ENCODE data around the gene CC2D2B. TPM values are rescaled to one million over a fixed set of nuclear protein-coding genes. Genes with fewer than 3 reads are reported as not detected.
"Not testable (repeated sequence)": the region's sequence is repeated elsewhere in the genome, so short reads cannot be mapped to it uniquely, and the experiment has no call there.

Gene CC2D2B
- total RNA-seq, 1 experiment from 2014 or later: 0.30 TPM

- Histone ChIP-seq H2AFZ (ENCODE audit: low read length) (no peak overlapping the region), H3K9me2 (replicated peaks; ENCODE audit: insufficient read depth, low read length) (no peaks in the 10 kb centered on the region), H3K9ac (ENCODE audit: low read length) (no peak overlapping the region), H3K79me2 (ENCODE audit: low read length) (no peaks in the 10 kb centered on the region), H4K20me1 (ENCODE audit: insufficient read depth, low read depth, low read length) (no peaks in the 10 kb centered on the region), H3K27ac (ENCODE audit: low read length) (no peak overlapping the region), H3K4me3 (ENCODE audit: low read length) (no peak overlapping the region), H3K27me3 (ENCODE audit: low read length) (no peaks in the 10 kb centered on the region), H3K36me3 (ENCODE audit: insufficient read depth, low read length) (no peaks in the 10 kb centered on the region), H3K9me3 (ENCODE audit: low read length) (no peaks in the 10 kb centered on the region), H3K4me2 (ENCODE audit: low read depth, low read length, poor library complexity, severe bottlenecking) (no peak overlapping the region), H3K4me1 (ENCODE audit: low read length) (no peaks in the 10 kb centered on the region)
- no peak for DNase-seq
These were observed 17.9 kb upstream of the CC2D2B start for GRCh38 chr10:95889830-95890229.

- H3K27me3 ChIP-seq (ENCODE audit: low read length): no peaks in the 10 kb centered on the region
- H3K9me3 ChIP-seq (ENCODE audit: low read length): no peaks in the 10 kb centered on the region
- H3K36me3 ChIP-seq (ENCODE audit: insufficient read depth, low read length): 0 out of 2 replicates have a peak, but pooled peaks cover 2% of the 10 kb centered on the region
- no peak overlapping the region for H2AFZ ChIP-seq (ENCODE audit: low read length)
- H3K4me2 ChIP-seq (ENCODE audit: low read depth, low read length, poor library complexity, severe bottlenecking): no peak overlapping the region
- H3K27ac ChIP-seq (ENCODE audit: low read length): no peak overlapping the region
- H3K9ac ChIP-seq (ENCODE audit: low read length): no peak overlapping the region
- no peak overlapping the region for H3K4me3 ChIP-seq (ENCODE audit: low read length)
- H4K20me1 ChIP-seq (ENCODE audit: insufficient read depth, low read depth, low read length): no peaks in the 10 kb centered on the region
- DNase-seq: no peak
- H3K79me2 ChIP-seq (ENCODE audit: low read length): no peaks in the 10 kb centered on the region
- no peaks in the 10 kb centered on the region for H3K9me2 ChIP-seq (replicated peaks; ENCODE audit: insufficient read depth, low read length)
- peaks cover 8% of the 10 kb centered on the region for H3K4me1 ChIP-seq (ENCODE audit: low read length)
These were observed 11.5 kb upstream of the CC2D2B start for GRCh38 chr10:95896071-95896850.

- H3K9me2 ChIP-seq (replicated peaks; ENCODE audit: insufficient read depth, low read length); H3K36me3 ChIP-seq (ENCODE audit: insufficient read depth, low read length); H3K9ac ChIP-seq (ENCODE audit: low read length); H4K20me1 ChIP-seq (ENCODE audit: insufficient read depth, low read depth, low read length); H3K27me3 ChIP-seq (ENCODE audit: low read length); H3K4me2 ChIP-seq (ENCODE audit: low read depth, low read length, poor library complexity, severe bottlenecking); H2AFZ ChIP-seq (ENCODE audit: low read length); H3K4me3 ChIP-seq (ENCODE audit: low read length); H3K9me3 ChIP-seq (ENCODE audit: low read length); H3K27ac ChIP-seq (ENCODE audit: low read length); DNase-seq: not testable (repeated sequence)
- Histone ChIP-seq H3K4me1 (ENCODE audit: low read length) (peaks cover 19% of the 10 kb centered on the region), H3K79me2 (ENCODE audit: low read length) (peaks cover 11% of the 10 kb centered on the region)
These were observed 1.7 kb upstream of the CC2D2B start for GRCh38 chr10:95905897-95906580.

GRCh38 chr10:95906677-95907455 is 909 bp upstream of the CC2D2B start:
- Histone ChIP-seq H3K4me1 (ENCODE audit: low read length) (peaks cover 19% of the 10 kb centered on the region), H3K36me3 (ENCODE audit: insufficient read depth, low read length) (no peaks in the 10 kb centered on the region), H3K9me2 (replicated peaks; ENCODE audit: insufficient read depth, low read length) (no peaks in the 10 kb centered on the region), H3K9me3 (ENCODE audit: low read length) (no peaks in the 10 kb centered on the region), H4K20me1 (ENCODE audit: insufficient read depth, low read depth, low read length) (no peaks in the 10 kb centered on the region), H3K79me2 (ENCODE audit: low read length) (peaks cover 11% of the 10 kb centered on the region), H2AFZ (ENCODE audit: low read length) (peak overlapping the region; percentile 74; the same call in 1 of the 2 replicates), H3K27ac (ENCODE audit: low read length) (no peak overlapping the region), H3K27me3 (ENCODE audit: low read length) (no peaks in the 10 kb centered on the region), H3K9ac (ENCODE audit: low read length) (peak overlapping the region; percentile 81), H3K4me2 (ENCODE audit: low read depth, low read length, poor library complexity, severe bottlenecking) (peak overlapping the region; percentile 89), H3K4me3 (ENCODE audit: low read length) (peak overlapping the region; percentile 75)
- DNase-seq: peak; percentile 60

- no peaks in the 10 kb centered on the region for H3K36me3 ChIP-seq (ENCODE audit: insufficient read depth, low read length)
- H3K27ac ChIP-seq (ENCODE audit: low read length): no peak overlapping the region
These were observed 675 bp downstream of the CC2D2B start for GRCh38 chr10:95908450-95908849.

GRCh38 chr10:95909561-95909960 is 1.8 kb downstream of the CC2D2B start:
- no peak overlapping the region for H2AFZ ChIP-seq (ENCODE audit: low read length)
- no peak overlapping the region for H3K4me2 ChIP-seq (ENCODE audit: low read depth, low read length, poor library complexity, severe bottlenecking)
- H3K9me3 ChIP-seq (ENCODE audit: low read length): no peaks in the 10 kb centered on the region
- no peak overlapping the region for H3K4me3 ChIP-seq (ENCODE audit: low read length)
- peaks cover 4% of the 10 kb centered on the region for H3K4me1 ChIP-seq (ENCODE audit: low read length)
- H3K27ac ChIP-seq (ENCODE audit: low read length): no peak overlapping the region
- no peaks in the 10 kb centered on the region for H3K9me2 ChIP-seq (replicated peaks; ENCODE audit: insufficient read depth, low read length)
- H3K9ac ChIP-seq (ENCODE audit: low read length): no peak overlapping the region
- DNase-seq: no peak
- H3K79me2 ChIP-seq (ENCODE audit: low read length): peaks cover 11% of the 10 kb centered on the region
- no peaks in the 10 kb centered on the region for H4K20me1 ChIP-seq (ENCODE audit: insufficient read depth, low read depth, low read length)
- no peaks in the 10 kb centered on the region for H3K27me3 ChIP-seq (ENCODE audit: low read length)
- H3K36me3 ChIP-seq (ENCODE audit: insufficient read depth, low read length): no peaks in the 10 kb centered on the region

More at GRCh38 chr10:95908450-95908849, 675 bp downstream of the CC2D2B start:
- peak overlapping the region; percentile 75; the same call in 1 of the 2 replicates for H3K4me3 ChIP-seq (ENCODE audit: low read length)
- peak overlapping the region; percentile 74; the same call in 1 of the 2 replicates for H2AFZ ChIP-seq (ENCODE audit: low read length)
- DNase-seq: no peak
- H3K9me2 ChIP-seq (replicated peaks; ENCODE audit: insufficient read depth, low read length): no peaks in the 10 kb centered on the region
- peak overlapping the region; percentile 89 for H3K4me2 ChIP-seq (ENCODE audit: low read depth, low read length, poor library complexity, severe bottlenecking)
- no peaks in the 10 kb centered on the region for H3K9me3 ChIP-seq (ENCODE audit: low read length)
- H3K79me2 ChIP-seq (ENCODE audit: low read length): peaks cover 11% of the 10 kb centered on the region
- no peaks in the 10 kb centered on the region for H4K20me1 ChIP-seq (ENCODE audit: insufficient read depth, low read depth, low read length)
- peaks cover 10% of the 10 kb centered on the region for H3K4me1 ChIP-seq (ENCODE audit: low read length)
- H3K27me3 ChIP-seq (ENCODE audit: low read length): no peaks in the 10 kb centered on the region
- H3K9ac ChIP-seq (ENCODE audit: low read length): no peak overlapping the region

- H3K79me2 ChIP-seq (ENCODE audit: low read length); H3K4me3 ChIP-seq (ENCODE audit: low read length); H2AFZ ChIP-seq (ENCODE audit: low read length); H3K9me2 ChIP-seq (replicated peaks; ENCODE audit: insufficient read depth, low read length); H3K27ac ChIP-seq (ENCODE audit: low read length); H4K20me1 ChIP-seq (ENCODE audit: insufficient read depth, low read depth, low read length); H3K36me3 ChIP-seq (ENCODE audit: insufficient read depth, low read length); H3K4me2 ChIP-seq (ENCODE audit: low read depth, low read length, poor library complexity, severe bottlenecking); DNase-seq; H3K27me3 ChIP-seq (ENCODE audit: low read length); H3K4me1 ChIP-seq (ENCODE audit: low read length); H3K9ac ChIP-seq (ENCODE audit: low read length); H3K9me3 ChIP-seq (ENCODE audit: low read length): not testable (repeated sequence)
These were observed 8.3 kb downstream of the CC2D2B start for GRCh38 chr10:95916039-95916438.
